HFFc6 (cell line): Measurements from ENCODE around the gene BCAS1. TPM values are rescaled to one million over a fixed set of nuclear protein-coding genes. Genes with fewer than 3 reads are reported as not detected.

Experiments used
- DNase-seq: peaks from one replicate; pipeline ENCODE4 v3.0.0-alpha.2; 2018
- H3K27ac Mint-ChIP-seq: 2 replicates; pipeline ENCODE4 v1.8.0; 2020; ENCODE audit warnings: mild to moderate bottlenecking, mixed read lengths
- H3K27me3 Mint-ChIP-seq: 2 replicates; pipeline ENCODE4 v1.8.0; 2021; ENCODE audit warnings: mild to moderate bottlenecking, moderate library complexity, mixed read lengths; ENCODE audit not compliant: insufficient read depth
- H3K36me3 Mint-ChIP-seq: 2 replicates; pipeline ENCODE4 v1.8.0; 2021; ENCODE audit warnings: low read depth, mixed read lengths
- H3K4me1 Mint-ChIP-seq: 2 replicates; pipeline ENCODE4 v1.8.0; 2020; ENCODE audit warnings: low read depth, mixed read lengths
- H3K4me3 Mint-ChIP-seq: 2 replicates; pipeline ENCODE4 v1.8.0; 2020; ENCODE audit warnings: mild to moderate bottlenecking, moderate library complexity, mixed read lengths
- H3K9me3 Mint-ChIP-seq: 2 replicates; pipeline ENCODE4 v1.8.0; 2020; ENCODE audit warnings: mild to moderate bottlenecking, mixed read lengths
- total RNA-seq, 6 experiments: library from RNA; stranded (reverse); fragmentation: NEBNext Ultra II Directional; extraction: Animal tissue kit (Norgen Biotek cat#: 25700); gene quantifications; 2 replicates in 1 of 6; 3 replicates in 5 of 6; pipeline ENCODE4 v1.2.3, GENCODE V29; 2021
- TF ChIP-seq, protein P1 (sequence below): fragments of 200-600 bp; sonication (generic); IDR thresholded peaks from 2 replicates; pipeline ENCODE4 v1.5.0; 2021; ENCODE audit warnings: antibody characterized with exemption, mild to moderate bottlenecking

BCAS1 gene
- total RNA-seq, 6 experiments from 2014 or later: 0.07 TPM; not detected in 5

DNA sequence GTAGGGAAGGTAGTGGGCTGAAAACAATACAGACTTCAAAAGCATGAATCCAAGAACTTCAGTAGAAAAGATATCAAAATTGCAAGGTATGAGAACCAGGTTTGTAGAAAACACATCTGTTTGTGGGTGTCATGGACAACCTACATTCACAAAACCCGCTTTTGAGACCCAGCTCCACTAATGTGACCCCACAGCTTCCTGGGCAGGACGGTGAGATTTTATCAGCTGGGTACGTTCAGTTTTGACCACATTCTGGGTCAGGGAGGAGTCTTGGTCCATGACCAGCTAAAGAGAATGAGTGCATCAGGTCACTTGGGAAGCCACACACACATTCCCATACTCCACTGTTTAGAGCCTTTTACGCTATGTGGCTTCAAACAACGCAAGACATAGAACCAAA, 77.1 kb downstream of the BCAS1 start:
- no peak overlapping the region for H3K27ac Mint-ChIP-seq
- TF ChIP-seq, protein P1, sequence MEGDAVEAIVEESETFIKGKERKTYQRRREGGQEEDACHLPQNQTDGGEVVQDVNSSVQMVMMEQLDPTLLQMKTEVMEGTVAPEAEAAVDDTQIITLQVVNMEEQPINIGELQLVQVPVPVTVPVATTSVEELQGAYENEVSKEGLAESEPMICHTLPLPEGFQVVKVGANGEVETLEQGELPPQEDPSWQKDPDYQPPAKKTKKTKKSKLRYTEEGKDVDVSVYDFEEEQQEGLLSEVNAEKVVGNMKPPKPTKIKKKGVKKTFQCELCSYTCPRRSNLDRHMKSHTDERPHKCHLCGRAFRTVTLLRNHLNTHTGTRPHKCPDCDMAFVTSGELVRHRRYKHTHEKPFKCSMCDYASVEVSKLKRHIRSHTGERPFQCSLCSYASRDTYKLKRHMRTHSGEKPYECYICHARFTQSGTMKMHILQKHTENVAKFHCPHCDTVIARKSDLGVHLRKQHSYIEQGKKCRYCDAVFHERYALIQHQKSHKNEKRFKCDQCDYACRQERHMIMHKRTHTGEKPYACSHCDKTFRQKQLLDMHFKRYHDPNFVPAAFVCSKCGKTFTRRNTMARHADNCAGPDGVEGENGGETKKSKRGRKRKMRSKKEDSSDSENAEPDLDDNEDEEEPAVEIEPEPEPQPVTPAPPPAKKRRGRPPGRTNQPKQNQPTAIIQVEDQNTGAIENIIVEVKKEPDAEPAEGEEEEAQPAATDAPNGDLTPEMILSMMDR: no peak
- no peaks in the 10 kb centered on the region for H3K4me1 Mint-ChIP-seq

GRCh38 chr20:53990768-53991450, 79.5 kb downstream of the BCAS1 start:
- Mint-ChIP-seq H3K9me3 (no peaks in the 10 kb centered on the region), H3K27me3 (peaks cover 11% of the 10 kb centered on the region; the same call in 1 of the 2 replicates), H3K4me3 (no peak overlapping the region), H3K27ac (no peak overlapping the region), H3K36me3 (no peaks in the 10 kb centered on the region), H3K4me1 (no peaks in the 10 kb centered on the region)
- no peak for DNase-seq
- TF ChIP-seq, protein P1: no peak

More for the DNA sequence above, 77.1 kb downstream of the BCAS1 start:
- Mint-ChIP-seq H3K27me3 (peaks cover 11% of the 10 kb centered on the region; the same call in 1 of the 2 replicates), H3K9me3 (no peaks in the 10 kb centered on the region), H3K36me3 (no peaks in the 10 kb centered on the region), H3K4me3 (no peak overlapping the region)
- no peak for DNase-seq

DNA sequence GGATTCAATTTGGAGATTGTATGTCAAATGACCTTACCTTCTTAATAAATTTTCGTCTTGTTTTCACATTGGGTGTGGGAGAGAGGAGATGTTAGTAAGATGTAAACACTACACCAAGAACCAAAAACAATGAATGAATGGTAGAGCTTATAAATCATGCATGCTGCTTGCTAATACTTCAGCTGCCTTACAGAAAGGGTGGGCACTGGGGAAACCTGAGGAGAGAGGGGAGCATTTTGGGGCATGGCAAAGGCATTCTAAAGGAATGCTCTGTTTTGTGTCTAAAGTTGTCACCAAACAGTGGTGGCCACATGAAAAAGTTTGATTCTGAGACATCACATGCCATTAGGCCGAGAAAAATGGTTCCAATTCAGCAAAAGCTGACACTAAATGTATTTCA, 80.4 kb downstream of the BCAS1 start:
- peaks cover 4% of the 10 kb centered on the region for H3K4me1 Mint-ChIP-seq
- DNase-seq: no peak
- TF ChIP-seq, protein P1: no peak
- no peaks in the 10 kb centered on the region for H3K9me3 Mint-ChIP-seq
- peaks cover 11% of the 10 kb centered on the region; the same call in 1 of the 2 replicates for H3K27me3 Mint-ChIP-seq
- H3K4me3 Mint-ChIP-seq: no peak overlapping the region
- no peak overlapping the region for H3K27ac Mint-ChIP-seq
- no peaks in the 10 kb centered on the region for H3K36me3 Mint-ChIP-seq

DNA sequence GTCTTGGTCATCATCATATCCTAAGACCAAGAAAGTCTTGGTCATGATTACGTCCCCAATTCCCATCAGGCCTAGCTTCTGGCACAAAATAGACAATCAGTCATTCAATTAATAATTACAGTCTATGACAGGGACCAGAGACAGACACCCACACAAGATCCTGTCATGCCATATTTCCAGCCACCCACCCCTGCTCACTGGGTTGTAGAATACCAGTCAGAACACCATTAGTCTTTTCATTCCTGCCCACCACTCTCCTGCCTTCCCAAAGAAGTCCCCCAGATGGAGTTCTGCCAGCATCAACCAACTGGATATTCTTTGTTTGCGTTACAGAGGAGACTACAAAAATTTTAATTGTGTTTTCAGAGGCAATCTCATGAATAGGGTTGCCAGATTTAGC, 81.0 kb downstream of the BCAS1 start:
- TF ChIP-seq, protein P1: no peak
- no peak for DNase-seq
- H3K36me3 Mint-ChIP-seq: no peaks in the 10 kb centered on the region
- H3K4me3 Mint-ChIP-seq: no peak overlapping the region
- no peak overlapping the region for H3K27ac Mint-ChIP-seq
- peaks cover 11% of the 10 kb centered on the region; the same call in 1 of the 2 replicates for H3K27me3 Mint-ChIP-seq
- H3K9me3 Mint-ChIP-seq: no peaks in the 10 kb centered on the region
- H3K4me1 Mint-ChIP-seq: peaks cover 10% of the 10 kb centered on the region

DNA sequence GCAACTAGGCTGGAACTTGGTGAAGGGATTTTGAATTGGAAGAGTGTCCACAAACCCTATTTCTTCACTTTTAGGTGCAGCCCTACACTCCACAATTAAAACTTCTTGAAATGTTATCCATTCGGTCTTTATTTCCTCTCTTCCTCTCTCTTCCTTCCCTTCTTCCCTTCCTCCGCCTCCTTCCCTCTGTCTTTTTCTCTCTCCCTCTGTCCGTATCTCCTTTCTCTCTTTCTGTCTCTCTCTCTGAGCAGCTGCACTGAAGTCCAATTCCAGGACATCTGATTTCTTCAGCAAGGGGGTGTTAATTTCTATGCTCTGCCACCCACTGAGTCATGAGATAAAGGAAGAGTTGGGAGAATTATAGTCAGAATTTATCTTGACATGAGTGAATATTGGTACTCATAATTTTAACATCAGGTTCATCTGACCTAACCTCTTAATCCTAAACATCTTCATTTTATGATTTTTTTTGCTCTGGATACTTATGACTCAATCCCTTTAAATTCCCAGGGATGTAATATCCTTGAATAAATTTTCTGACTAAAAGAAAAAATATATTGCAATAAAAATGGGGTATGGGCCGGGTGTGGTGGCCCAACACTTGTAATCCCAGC, 84.2 kb downstream of the BCAS1 start:
- TF ChIP-seq, protein P1: no peak
- H3K9me3 Mint-ChIP-seq: no peaks in the 10 kb centered on the region
- peaks cover 5% of the 10 kb centered on the region; the same call in 1 of the 2 replicates for H3K27me3 Mint-ChIP-seq
- no peak for DNase-seq
- no peaks in the 10 kb centered on the region for H3K36me3 Mint-ChIP-seq
- peaks cover 16% of the 10 kb centered on the region for H3K4me1 Mint-ChIP-seq
- no peak overlapping the region for H3K4me3 Mint-ChIP-seq
- no peak overlapping the region for H3K27ac Mint-ChIP-seq
